ENCODE data around the gene PAX3. TPM values are rescaled to one million over a fixed set of nuclear protein-coding genes. Genes with fewer than 3 reads are reported as not detected.

PAX3 gene
- total RNA-seq, 1 experiment from 2014 or later, result not detected

DNA sequence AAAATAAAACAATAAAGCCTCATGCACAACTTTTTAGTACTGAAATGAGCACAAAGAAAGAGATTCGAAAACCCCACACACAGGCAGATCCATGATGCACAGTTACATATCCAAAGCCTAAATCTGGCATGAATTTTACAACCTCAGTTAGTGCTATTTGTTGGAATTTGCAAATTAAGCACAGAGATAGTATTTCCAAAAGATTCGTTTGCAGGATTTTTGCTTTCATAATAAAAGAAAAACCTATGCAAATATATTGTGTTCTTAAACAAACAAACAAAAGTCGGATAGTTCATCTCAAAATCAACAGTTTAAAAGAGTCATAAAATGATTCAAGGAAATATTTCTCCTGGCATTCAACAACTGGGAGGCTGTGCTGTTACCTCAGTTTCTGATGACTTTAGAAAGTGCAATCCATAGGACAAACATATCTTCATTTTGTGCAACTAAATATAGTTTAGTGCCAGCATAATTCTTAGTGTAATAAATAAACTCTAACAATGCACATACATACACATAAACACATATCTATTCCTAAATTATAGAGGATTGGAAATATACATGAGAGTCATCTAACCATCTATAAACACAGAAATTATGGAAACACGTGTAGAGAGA lies 10.8 kb downstream of the PAX3 start:
- H3K4me2 ChIP-seq (ENCODE audit: low read length), result no peak overlapping the region
- no peaks in the 10 kb centered on the region for H3F3A ChIP-seq (ENCODE audit: low read length, unreplicated experiment)
- H4K20me1 ChIP-seq (ENCODE audit: low read length), result 0 out of 2 replicates have a peak, but pooled peaks cover 3% of the 10 kb centered on the region
- peaks cover 100% of the 10 kb centered on the region for H3K27me3 ChIP-seq (ENCODE audit: low read length)
- no peak overlapping the region for H2AFZ ChIP-seq (ENCODE audit: low read length)
- ATAC-seq, result no peak
- H3K9me3 ChIP-seq (ENCODE audit: low read length), result no peaks in the 10 kb centered on the region
- H3K9ac ChIP-seq (ENCODE audit: low read length), result no peak overlapping the region
- CTCF ChIA-PET, result no interaction called here
- no peak overlapping the region for H3K4me3 ChIP-seq (ENCODE audit: low read length)
- no peaks in the 10 kb centered on the region for H3K79me2 ChIP-seq (ENCODE audit: low read length)
- POLR2A ChIA-PET (ENCODE audit: unreplicated experiment), result no interaction called here
- no peak for TF ChIP-seq EZH2 (IDR thresholded peaks at IDR 0.05; ENCODE audit: low read length, unreplicated experiment)
- BruUV-seq (replicated peaks), result no TSS peak
- no peaks in the 10 kb centered on the region for H3K36me3 ChIP-seq (ENCODE audit: low read depth, low read length)
- no peak overlapping the region for H3K27ac ChIP-seq (ENCODE audit: low read length)
- DNase-seq, result no peak
- intact Hi-C loops (cut with micrococcal nuclease), result loop anchor here (10.0 kb wide), 1 partner anchor 233 kb away; no protein-coding TSS in a partner anchor
- no peaks in the 10 kb centered on the region for H3K4me1 ChIP-seq (ENCODE audit: insufficient read depth, low read length)
- H3K9me2 ChIP-seq (replicated peaks; ENCODE audit: low read length), result no peaks in the 10 kb centered on the region

DNA sequence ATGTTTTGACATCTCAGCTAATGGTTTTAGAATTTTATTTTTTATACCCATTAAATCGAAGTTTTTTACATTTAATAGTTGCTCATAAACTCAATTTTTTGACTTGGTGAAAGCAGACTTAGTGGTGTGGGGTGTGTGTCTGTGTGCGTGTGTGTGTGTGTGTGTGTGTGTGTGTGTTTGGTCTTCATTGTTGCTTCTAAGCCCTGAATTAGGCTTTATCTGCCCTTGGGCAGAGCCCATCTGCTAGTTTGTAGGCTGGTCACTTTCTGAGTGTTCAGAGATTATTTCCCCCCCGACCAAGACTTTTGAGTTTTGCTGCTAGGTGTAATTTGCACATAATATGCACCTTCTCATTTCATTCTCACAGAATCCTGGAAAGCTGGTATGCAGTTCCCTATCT lies 14.3 kb downstream of the PAX3 start:
- H3K79me2 ChIP-seq (ENCODE audit: low read length), result no peaks in the 10 kb centered on the region
- intact Hi-C loops (cut with micrococcal nuclease), result loop anchor here (10.0 kb wide), 1 partner anchor 230 kb away; no protein-coding TSS in a partner anchor
- no peaks in the 10 kb centered on the region for H3K4me1 ChIP-seq (ENCODE audit: insufficient read depth, low read length)
- ChIA-PET CTCF (no interaction called here), POLR2A (ENCODE audit: unreplicated experiment) (no interaction called here)
- no peak overlapping the region for H3K4me2 ChIP-seq (ENCODE audit: low read length)
- no peaks in the 10 kb centered on the region for H3K9me3 ChIP-seq (ENCODE audit: low read length)
- peaks cover 86% of the 10 kb centered on the region for H3K27me3 ChIP-seq (ENCODE audit: low read length)
- no peak overlapping the region for H3K9ac ChIP-seq (ENCODE audit: low read length)
- no TSS peak for BruUV-seq (replicated peaks)
- TF ChIP-seq, protein P1, sequence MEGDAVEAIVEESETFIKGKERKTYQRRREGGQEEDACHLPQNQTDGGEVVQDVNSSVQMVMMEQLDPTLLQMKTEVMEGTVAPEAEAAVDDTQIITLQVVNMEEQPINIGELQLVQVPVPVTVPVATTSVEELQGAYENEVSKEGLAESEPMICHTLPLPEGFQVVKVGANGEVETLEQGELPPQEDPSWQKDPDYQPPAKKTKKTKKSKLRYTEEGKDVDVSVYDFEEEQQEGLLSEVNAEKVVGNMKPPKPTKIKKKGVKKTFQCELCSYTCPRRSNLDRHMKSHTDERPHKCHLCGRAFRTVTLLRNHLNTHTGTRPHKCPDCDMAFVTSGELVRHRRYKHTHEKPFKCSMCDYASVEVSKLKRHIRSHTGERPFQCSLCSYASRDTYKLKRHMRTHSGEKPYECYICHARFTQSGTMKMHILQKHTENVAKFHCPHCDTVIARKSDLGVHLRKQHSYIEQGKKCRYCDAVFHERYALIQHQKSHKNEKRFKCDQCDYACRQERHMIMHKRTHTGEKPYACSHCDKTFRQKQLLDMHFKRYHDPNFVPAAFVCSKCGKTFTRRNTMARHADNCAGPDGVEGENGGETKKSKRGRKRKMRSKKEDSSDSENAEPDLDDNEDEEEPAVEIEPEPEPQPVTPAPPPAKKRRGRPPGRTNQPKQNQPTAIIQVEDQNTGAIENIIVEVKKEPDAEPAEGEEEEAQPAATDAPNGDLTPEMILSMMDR (conservative IDR thresholded peaks at IDR 0.05; ENCODE audit: low read depth, low read length), result no peak
- TF ChIP-seq EZH2phosphoT487 (IDR thresholded peaks at IDR 0.05; ENCODE audit: borderline replicate concordance, low read length) (no peak), EZH2 (IDR thresholded peaks at IDR 0.05; ENCODE audit: low read length, unreplicated experiment) (no peak)
- no peak overlapping the region for H3K27ac ChIP-seq (ENCODE audit: low read length)
- H3K9me2 ChIP-seq (replicated peaks; ENCODE audit: low read length), result no peaks in the 10 kb centered on the region
- H2AFZ ChIP-seq (ENCODE audit: low read length), result no peak overlapping the region
- 0 out of 2 replicates have a peak, but pooled peaks cover 3% of the 10 kb centered on the region for H4K20me1 ChIP-seq (ENCODE audit: low read length)
- H3F3A ChIP-seq (ENCODE audit: low read length, unreplicated experiment), result no peaks in the 10 kb centered on the region
- H3K4me3 ChIP-seq (ENCODE audit: low read length), result no peak overlapping the region
- no peak for DNase-seq
- H3K36me3 ChIP-seq (ENCODE audit: low read depth, low read length), result no peaks in the 10 kb centered on the region
- no peak for ATAC-seq

GRCh38 chr2:222283634-222284033 lies 15.2 kb downstream of the PAX3 start:
- Histone ChIP-seq H3K9ac (ENCODE audit: low read length) (no peak overlapping the region), H3K36me3 (ENCODE audit: low read depth, low read length) (no peaks in the 10 kb centered on the region), H3K4me1 (ENCODE audit: insufficient read depth, low read length) (no peaks in the 10 kb centered on the region), H3K4me3 (ENCODE audit: low read length) (no peak overlapping the region), H2AFZ (ENCODE audit: low read length) (no peak overlapping the region), H3K4me2 (ENCODE audit: low read length) (no peak overlapping the region), H3K9me3 (ENCODE audit: low read length) (no peaks in the 10 kb centered on the region), H3F3A (ENCODE audit: low read length, unreplicated experiment) (no peaks in the 10 kb centered on the region), H3K9me2 (replicated peaks; ENCODE audit: low read length) (no peaks in the 10 kb centered on the region), H3K27me3 (ENCODE audit: low read length) (peaks cover 79% of the 10 kb centered on the region), H3K27ac (ENCODE audit: low read length) (no peak overlapping the region), H3K79me2 (ENCODE audit: low read length) (no peaks in the 10 kb centered on the region), H4K20me1 (ENCODE audit: low read length) (0 out of 2 replicates have a peak, but pooled peaks cover 3% of the 10 kb centered on the region)
- DNase-seq (no peak), ATAC-seq (no peak)
- POLR2A ChIA-PET (ENCODE audit: unreplicated experiment), result no interaction called here
- intact Hi-C loops (cut with micrococcal nuclease), result loop anchor here (10.0 kb wide), 1 partner anchor 229 kb away; no protein-coding TSS in a partner anchor
- CTCF ChIA-PET, result no interaction called here
- TF ChIP-seq EZH2 (IDR thresholded peaks at IDR 0.05; ENCODE audit: low read length, unreplicated experiment), result no peak
- TF ChIP-seq EZH2phosphoT487 (IDR thresholded peaks at IDR 0.05; ENCODE audit: borderline replicate concordance, low read length), result no peak
- TF ChIP-seq, protein P1 (conservative IDR thresholded peaks at IDR 0.05; ENCODE audit: low read depth, low read length), result no peak
- BruUV-seq (replicated peaks), result no TSS peak
